NCI-H446 (cell line): ENCODE data around the gene ULK2.

ENCODE experiments used
- DNase-seq, 2 experiments: peaks; one replicate each; lab custom pipeline; 2025; lab: John Stamatoyannopoulos, UW

Gene ULK2

DNA sequence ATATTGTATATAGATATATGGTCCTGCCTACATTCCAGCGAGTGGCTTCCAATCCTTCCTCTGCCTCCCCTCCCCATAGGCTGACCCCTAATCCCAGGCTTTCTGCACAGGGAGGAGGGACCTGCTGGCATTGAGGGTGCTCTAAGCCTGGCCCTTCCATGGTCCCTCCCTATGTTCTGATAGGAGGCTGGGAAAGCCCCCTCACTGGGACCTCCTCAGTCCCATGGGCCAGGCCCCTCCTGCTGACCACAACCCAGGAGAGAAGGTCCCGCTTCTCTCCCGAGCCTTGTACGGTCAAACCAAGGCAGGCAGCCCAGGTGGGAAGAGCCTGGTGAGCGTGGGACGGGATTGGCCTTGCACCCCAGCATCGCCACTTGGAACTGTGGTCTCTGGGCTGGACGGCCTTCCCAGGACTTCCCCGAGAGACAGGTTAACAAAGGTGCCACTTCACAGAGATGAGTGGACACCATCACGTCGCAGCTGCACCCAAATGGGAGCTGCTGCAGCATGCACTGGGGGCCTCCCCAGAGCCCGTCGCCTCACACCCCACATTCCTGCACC, 120.5 kb downstream of the ULK2 start:
- no peak for DNase-seq

GRCh38 chr17:19746517-19746916, 121.2 kb downstream of the ULK2 start:
- DNase-seq: no peak

- no peak for DNase-seq
Measured at GRCh38 chr17:19744922-19745757, 122.6 kb downstream of the ULK2 start.

DNA sequence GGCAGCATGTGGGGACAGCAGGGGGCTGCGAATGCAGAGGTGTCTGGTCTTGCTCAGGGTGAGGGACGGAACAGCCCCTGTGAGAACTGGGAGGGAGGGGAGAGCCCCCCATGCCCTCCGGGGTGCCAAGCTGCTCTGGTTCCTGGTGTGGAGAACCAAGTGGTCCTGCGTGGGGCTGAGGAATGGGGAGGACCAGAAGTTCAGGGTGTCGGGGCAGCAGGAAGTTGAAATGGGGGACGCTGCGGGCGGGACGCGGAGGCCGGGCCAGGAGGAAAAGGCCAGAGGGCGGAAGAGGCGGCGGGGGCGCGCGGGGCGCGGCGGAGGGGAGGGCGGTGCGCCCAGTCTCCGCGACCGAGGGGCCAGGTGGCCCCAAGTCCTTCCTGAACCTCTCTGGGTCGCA, 123.2 kb downstream of the ULK2 start:
- DNase-seq: no peak

GRCh38 chr17:19743101-19744100, 124.3 kb downstream of the ULK2 start:
- DNase-seq: no peak

DNA sequence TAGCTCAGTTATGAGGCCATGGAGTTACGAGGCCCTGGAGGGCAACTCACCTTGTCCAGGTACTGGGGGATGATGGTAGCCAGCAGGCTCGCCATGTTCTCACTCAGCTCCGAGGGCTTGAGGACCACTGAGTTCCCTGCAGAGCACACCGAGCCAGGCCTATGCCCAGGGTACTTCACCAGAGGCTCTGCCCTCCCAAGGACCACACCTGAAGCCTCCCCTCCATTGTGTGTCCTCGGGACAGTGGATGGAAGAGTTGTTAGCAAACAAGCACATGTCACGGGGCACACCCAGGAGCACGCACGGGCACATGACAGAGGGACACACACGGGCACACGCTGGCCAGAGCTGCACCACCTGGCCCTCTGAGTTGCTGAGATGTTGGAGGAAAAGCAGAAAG, 125.2 kb downstream of the ULK2 start:
- DNase-seq: no peak

GRCh38 chr17:19741832-19742457, 125.8 kb downstream of the ULK2 start:
- DNase-seq: no peak

- DNase-seq: no peak
Measured at GRCh38 chr17:19740933-19741332, 126.8 kb downstream of the ULK2 start.

DNA sequence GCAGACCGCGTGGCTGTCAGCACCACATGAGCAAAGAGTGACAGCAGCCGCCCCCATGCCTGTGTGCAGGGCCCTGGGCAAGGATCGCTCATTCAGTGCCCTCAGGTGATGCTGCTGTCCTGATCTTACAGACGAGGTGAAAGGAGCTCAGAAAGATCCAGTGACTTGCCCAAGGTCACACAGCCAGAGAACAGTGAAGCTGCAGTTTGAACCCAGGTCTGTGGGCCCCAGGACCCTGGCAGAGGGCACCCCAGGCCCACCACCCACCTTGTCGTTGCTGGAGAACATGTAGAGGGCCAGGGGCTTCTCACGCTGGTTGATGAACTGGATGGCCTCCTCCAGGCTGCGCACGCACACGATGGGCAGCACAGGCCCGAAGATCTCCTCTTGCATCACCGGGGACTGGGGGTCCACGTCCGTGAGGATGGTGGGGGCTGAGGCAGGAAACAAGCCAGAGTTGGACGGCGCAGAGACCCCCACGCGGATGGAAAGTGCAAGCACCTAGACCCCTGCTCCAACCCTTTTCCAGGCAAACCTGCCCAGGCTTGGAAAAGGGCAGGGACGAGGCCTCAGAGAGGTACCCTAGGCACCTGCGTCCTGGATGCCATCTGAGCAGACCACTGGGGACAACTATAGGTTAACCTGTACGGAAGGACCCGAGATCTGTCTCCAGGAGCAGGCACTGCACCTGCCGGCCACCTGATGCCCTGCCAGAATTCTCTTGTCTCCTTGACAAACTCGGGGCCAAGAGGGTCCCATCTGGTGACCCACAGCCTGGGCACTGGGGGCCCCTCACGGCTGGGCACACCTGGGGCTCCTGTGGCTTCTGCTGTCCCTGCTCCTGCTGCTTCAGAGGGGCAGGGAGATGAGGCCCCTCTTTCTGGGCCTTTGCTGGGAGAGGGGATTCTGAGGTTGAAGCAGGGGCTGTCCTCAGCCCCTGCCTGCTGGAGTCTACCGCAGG, 128.2 kb downstream of the ULK2 start:
- no peak for DNase-seq

DNA sequence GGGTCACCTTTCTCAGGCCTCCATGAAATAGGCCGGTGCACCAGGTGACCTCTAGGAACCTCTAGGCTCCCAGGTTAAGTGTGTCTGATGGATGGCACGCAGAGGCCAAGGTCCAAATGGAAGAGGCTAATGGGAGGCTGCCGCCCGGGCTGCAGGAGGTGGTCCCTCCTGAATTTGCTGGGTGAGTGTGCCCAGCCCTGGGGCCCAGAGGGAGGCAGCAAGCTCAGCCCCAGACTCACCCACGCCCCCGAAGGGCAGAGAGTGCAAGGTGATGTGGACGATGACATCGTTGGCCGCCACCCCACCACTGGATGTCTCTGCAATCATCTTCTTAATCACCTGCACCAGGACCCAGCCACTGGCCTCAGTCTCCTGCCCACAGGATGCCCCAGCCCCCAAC, 129.0 kb downstream of the ULK2 start:
- no peak for DNase-seq

DNA sequence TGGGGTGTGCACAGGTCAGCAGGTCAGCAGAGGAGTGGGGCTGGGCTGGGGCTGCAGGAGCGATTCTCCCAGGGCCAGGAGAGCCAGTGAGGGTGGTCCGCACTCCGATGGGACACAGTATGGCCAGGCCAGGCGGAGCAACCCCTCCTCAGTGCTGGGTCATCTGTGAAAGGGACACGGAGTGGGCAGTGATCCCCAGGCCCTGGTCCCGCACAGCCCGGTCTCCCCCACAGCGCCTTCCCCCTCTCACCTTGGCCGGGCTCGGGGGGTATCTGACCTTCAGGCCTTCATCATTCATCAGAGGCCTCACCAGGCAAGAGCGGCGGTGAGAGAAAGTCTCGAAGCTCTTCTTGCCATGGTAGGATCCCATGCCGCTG, 129.7 kb downstream of the ULK2 start:
- DNase-seq: no peak

DNA sequence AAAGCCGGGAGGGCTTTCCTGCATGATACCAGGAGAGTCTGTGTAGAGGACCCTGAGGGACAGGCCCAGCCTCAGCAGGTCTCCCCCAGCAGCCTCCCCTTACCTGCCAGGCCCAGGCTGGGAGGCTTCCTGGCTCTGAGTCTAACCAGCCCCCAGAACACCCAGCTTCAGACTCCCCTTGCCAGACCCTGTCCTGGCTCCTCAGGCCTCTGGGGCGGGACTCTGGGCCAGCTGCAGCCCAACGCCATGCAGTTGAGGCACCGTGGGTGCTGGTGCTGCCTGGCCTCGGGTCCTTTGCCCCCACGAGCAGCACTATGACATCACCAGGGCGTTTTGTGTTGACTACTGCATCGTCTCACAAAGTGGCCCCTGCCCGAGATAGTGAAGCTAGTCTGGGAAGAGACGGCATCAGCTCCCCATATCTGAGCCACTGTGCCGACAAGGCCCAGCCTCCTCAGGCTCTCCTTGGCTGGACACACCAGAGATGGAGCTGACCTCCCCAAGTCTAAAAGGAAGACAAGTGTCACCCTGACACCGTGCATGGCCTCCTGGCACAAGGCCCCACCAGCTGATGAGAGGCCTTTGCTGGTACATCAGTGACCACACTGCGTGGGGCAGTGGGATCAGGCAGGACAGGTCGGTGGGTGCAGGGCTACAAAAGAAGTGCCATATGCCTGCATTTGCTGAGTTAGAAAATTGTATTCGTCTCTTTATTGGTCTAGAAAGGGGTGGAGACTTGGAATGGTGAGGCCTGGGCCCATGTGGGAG, 130.2 kb downstream of the ULK2 start:
- no peak for DNase-seq

- DNase-seq: no peak
Measured at GRCh38 chr17:19736071-19736470, 131.7 kb downstream of the ULK2 start.

- DNase-seq: no peak
Measured at GRCh38 chr17:19733953-19734526, 133.7 kb downstream of the ULK2 start.

- no peak for DNase-seq
Measured at GRCh38 chr17:19731626-19732025, 136.1 kb downstream of the ULK2 start.

DNA sequence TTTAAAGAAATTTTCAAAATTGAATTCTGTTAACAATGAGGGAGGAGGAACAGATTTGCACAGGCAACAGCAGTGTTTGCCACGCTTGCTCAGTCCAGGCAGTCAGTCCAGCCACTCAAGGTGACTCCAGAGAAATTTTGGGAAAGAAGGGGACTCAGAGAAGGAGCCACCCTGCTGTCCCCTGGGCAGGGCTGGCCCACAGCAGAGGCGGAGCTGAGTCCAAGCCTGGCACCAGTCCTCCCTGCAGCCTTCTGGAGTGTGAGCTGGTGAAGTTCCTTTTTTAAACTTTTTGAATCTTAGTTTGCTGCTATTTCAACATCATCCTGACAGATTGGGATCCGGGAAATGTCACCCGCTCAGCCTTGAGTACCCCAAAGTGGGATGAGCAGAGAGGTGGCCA, 136.9 kb downstream of the ULK2 start:
- no peak for DNase-seq

GRCh38 chr17:19729900-19730299, 137.8 kb downstream of the ULK2 start:
- no peak for DNase-seq

- peak; percentile 25 to 76 for DNase-seq
Measured at GRCh38 chr17:19728084-19728495, 139.6 kb downstream of the ULK2 start.

GRCh38 chr17:19727501-19728078, 140.1 kb downstream of the ULK2 start:
- DNase-seq: peak; percentile 7 to 18
